AG04450 (cell line): ENCODE data around the gene CADM2. TPM values are rescaled to one million over a fixed set of nuclear protein-coding genes. Genes with fewer than 3 reads are reported as not detected.
A peak's percentile ranks its signal among the peaks of the same experiment; 100 is the strongest.

Source experiments
- CTCF ChIA-PET: fragments of 300-600, 350-600 bp; formaldehyde crosslinking; extraction: SDS; loops from one replicate; lab custom pipeline; 2022; ENCODE audit warnings: antibody characterized with exemption, inconsistent platforms; lab: Charles Lee
- POLR2A ChIA-PET: fragments of 350-600 bp; formaldehyde crosslinking; extraction: SDS; loops from one replicate; lab custom pipeline; 2021; ENCODE audit warnings: antibody characterized with exemption, inconsistent platforms; lab: Yijun Ruan, JAX
- DNase-seq: peaks from one replicate; pipeline ENCODE4 v3.0.0-alpha.2; 2011; ENCODE audit warnings: low read depth, low spot score
- H3K27ac ChIP-seq: one replicate; pipeline ENCODE4 v1.5.1; 2012; ENCODE audit warnings: low read depth, low read length, control low read depth
- H3K27me3 ChIP-seq: one replicate; pipeline ENCODE4 v1.6.0; 2012; ENCODE audit warnings: low read length; ENCODE audit not compliant: control insufficient read depth, insufficient read depth
- H3K4me3 ChIP-seq: 2 replicates; pipeline ENCODE4 v1.5.1; 2011; ENCODE audit warnings: mild to moderate bottlenecking, low read depth, low read length, control low read depth
- H3K9me3 ChIP-seq: 2 replicates; pipeline ENCODE4 v1.5.1; 2012; ENCODE audit warnings: low read length; ENCODE audit not compliant: control insufficient read depth, insufficient read depth
- polyA plus RNA-seq: library from polyadenylated mRNA; depleted of rRNA; stranded (reverse); fragments of >200 nt; gene quantifications from 2 replicates; pipeline ENCODE4 v1.2.3, GENCODE V29; 2011
- TF ChIP-seq, protein P1 (sequence below): IDR thresholded peaks from 2 replicates; pipeline ENCODE4 v1.5.1; 2011; ENCODE audit warnings: low read depth, low read length, control low read depth, inconsistent platforms

The CADM2 gene
- polyA plus RNA-seq, 1 experiment = not detected

DNA sequence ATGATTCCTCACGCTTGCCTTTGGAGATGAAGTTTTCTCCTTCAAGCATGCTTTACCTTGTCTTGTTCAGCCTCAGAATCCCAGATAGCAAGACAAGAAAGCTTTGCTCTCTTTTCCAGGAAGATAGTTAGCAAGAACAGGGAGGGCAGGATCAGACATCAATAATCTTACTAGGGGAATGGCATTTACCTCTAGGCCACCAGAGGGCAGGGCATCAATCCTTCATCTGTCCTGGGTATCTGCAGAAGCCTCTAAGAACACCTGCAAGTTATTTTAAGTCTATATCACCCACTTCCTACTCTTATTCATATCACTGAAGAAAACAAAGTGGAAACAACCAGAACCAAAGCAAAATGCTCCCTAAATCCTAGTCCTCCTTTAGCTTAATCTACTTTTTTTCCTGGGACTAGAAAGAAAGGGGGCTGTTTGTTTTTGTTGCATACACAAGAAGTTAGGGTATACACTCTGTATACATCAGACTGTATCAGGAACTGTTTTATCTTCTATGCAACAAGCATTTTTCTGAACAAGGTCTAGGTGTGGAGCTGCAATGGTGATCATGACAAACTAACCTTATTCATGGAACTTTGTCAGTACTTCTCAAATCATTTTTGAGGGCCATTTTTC is 862.5 kb downstream of the CADM2 start:
- ChIA-PET CTCF (interaction anchor here (0.6 to 0.9 kb wide), 2 partner anchors 19 to 837 kb away, joined by 3 read pairs; no protein-coding TSS in a partner anchor), POLR2A (no interaction called here)
- Histone ChIP-seq H3K27me3 (no peaks in the 10 kb centered on the region), H3K9me3 (no peaks in the 10 kb centered on the region), H3K27ac (no peak overlapping the region), H3K4me3 (no peak overlapping the region)
- TF ChIP-seq, protein P1, sequence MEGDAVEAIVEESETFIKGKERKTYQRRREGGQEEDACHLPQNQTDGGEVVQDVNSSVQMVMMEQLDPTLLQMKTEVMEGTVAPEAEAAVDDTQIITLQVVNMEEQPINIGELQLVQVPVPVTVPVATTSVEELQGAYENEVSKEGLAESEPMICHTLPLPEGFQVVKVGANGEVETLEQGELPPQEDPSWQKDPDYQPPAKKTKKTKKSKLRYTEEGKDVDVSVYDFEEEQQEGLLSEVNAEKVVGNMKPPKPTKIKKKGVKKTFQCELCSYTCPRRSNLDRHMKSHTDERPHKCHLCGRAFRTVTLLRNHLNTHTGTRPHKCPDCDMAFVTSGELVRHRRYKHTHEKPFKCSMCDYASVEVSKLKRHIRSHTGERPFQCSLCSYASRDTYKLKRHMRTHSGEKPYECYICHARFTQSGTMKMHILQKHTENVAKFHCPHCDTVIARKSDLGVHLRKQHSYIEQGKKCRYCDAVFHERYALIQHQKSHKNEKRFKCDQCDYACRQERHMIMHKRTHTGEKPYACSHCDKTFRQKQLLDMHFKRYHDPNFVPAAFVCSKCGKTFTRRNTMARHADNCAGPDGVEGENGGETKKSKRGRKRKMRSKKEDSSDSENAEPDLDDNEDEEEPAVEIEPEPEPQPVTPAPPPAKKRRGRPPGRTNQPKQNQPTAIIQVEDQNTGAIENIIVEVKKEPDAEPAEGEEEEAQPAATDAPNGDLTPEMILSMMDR = peak; percentile 29
- DNase-seq = no peak

- H3K27ac ChIP-seq = no peak overlapping the region
- POLR2A ChIA-PET = no interaction called here
- no peak overlapping the region for H3K4me3 ChIP-seq
These were observed 877.2 kb downstream of the CADM2 start for GRCh38 chr3:85835857-85836440.

DNA sequence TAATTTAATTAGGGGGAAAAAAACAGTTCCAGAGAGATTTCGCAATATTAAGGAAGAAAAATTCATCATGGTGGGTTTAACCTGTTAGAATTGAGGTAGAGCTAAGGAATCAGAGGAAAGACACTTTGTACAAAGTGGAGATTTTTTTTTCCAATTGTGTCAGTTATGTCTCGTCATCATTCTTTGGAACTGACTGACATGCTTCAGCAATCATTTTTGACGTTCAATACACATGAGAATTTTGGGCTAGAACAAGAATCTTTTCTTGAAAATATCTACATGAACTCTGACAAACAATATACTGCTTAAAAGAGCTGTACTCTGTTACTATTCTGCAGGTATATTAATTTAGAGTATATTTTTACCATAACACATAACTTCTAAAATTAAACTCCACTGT is 878.6 kb downstream of the CADM2 start:
- no peaks in the 10 kb centered on the region for H3K27me3 ChIP-seq
- DNase-seq = no peak
- ChIA-PET CTCF (no interaction called here), POLR2A (no interaction called here)
- TF ChIP-seq, protein P1 = no peak
- H3K4me3 ChIP-seq = no peak overlapping the region
- no peaks in the 10 kb centered on the region for H3K9me3 ChIP-seq
- no peak overlapping the region for H3K27ac ChIP-seq

More at GRCh38 chr3:85835857-85836440, 877.2 kb downstream of the CADM2 start:
- H3K27me3 ChIP-seq = no peaks in the 10 kb centered on the region
- TF ChIP-seq, protein P1 = no peak
- H3K9me3 ChIP-seq = no peaks in the 10 kb centered on the region
- DNase-seq = no peak
- CTCF ChIA-PET = no interaction called here

DNA sequence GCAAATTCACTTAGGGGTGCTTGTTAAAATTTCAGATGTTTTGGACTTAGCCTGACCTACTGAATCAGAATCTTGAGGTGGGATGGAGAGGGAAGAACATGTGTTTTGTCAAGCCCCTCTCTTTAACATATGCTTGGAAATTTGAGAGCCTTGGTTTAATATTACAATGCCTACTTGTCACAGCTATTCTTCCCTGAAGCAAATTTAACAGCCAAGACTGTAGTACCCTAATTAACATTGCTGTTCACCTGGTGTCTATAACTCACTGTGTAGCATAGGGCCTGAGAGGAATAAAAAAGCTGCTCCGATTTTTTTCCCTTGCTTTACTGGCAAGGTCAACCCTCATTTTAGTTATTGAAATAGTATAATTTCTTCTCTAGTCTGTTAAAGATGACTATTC is 880.1 kb downstream of the CADM2 start:
- Histone ChIP-seq H3K9me3 (no peaks in the 10 kb centered on the region), H3K4me3 (no peak overlapping the region), H3K27ac (no peak overlapping the region), H3K27me3 (no peaks in the 10 kb centered on the region)
- TF ChIP-seq, protein P1 = no peak
- ChIA-PET POLR2A (no interaction called here), CTCF (no interaction called here)
- no peak for DNase-seq

- TF ChIP-seq, protein P1 = no peak
- Histone ChIP-seq H3K27ac (no peak overlapping the region), H3K27me3 (no peaks in the 10 kb centered on the region), H3K9me3 (no peaks in the 10 kb centered on the region), H3K4me3 (no peak overlapping the region)
- ChIA-PET POLR2A (no interaction called here), CTCF (no interaction called here)
- no peak for DNase-seq
These were observed 883.3 kb downstream of the CADM2 start for GRCh38 chr3:85842081-85842480.
